Activated naive CD4-positive, alpha-beta T cell treated with anti-CD3 and anti-CD28 coated beads, Interleukin-2, amount 50 U/mL, for 24 hours (primary cell): ENCODE data around the gene POLR2C.
"Not testable (repeated sequence)": the region's sequence is repeated elsewhere in the genome, so short reads cannot be mapped to it uniquely, and the experiment has no call there.

Source experiments
- H3K27ac Mint-ChIP-seq: one replicate; pipeline ENCODE4 v1.8.0; 2021; ENCODE audit warnings: mild to moderate bottlenecking, mixed read lengths
- H3K27me3 Mint-ChIP-seq: one replicate; pipeline ENCODE4 v1.8.0; 2021; ENCODE audit warnings: mixed read lengths
- H3K36me3 Mint-ChIP-seq: one replicate; pipeline ENCODE4 v1.8.0; 2021; ENCODE audit warnings: mixed read lengths
- H3K4me1 Mint-ChIP-seq: one replicate; pipeline ENCODE4 v1.8.0; 2021; ENCODE audit warnings: mixed read lengths
- H3K4me3 Mint-ChIP-seq: one replicate; pipeline ENCODE4 v1.8.0; 2021; ENCODE audit warnings: mild to moderate bottlenecking, mixed read lengths
- H3K9me3 Mint-ChIP-seq: one replicate; pipeline ENCODE4 v1.8.0; 2021; ENCODE audit warnings: mixed read lengths

POLR2C gene

DNA sequence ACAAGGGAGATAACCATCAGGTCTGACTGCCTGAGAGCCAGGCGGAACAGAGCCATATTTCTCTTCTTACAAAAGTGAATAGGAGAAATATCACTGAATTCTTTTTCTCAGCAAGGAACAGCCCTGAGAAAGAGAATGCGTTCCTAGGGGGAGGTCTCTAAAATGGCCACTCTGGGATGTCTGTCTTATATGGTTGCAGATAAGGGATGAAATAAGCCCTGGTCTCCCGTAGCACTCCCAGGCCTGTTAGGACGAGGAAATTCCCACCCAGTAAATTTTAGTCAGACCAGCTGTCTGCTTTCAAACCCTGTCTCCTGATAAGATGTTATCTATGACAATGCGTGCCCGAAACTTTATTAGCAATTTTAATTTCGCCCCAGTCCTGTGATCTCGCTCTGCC is 22.5 kb upstream of the POLR2C start:
- H3K27ac Mint-ChIP-seq, H3K27me3 Mint-ChIP-seq, H3K9me3 Mint-ChIP-seq, H3K4me3 Mint-ChIP-seq: not testable (repeated sequence)
- H3K36me3 Mint-ChIP-seq: peaks cover 33% of the 10 kb centered on the region
- peaks cover 30% of the 10 kb centered on the region for H3K4me1 Mint-ChIP-seq

- H3K9me3 Mint-ChIP-seq, H3K27ac Mint-ChIP-seq, H3K4me3 Mint-ChIP-seq, H3K27me3 Mint-ChIP-seq: not testable (repeated sequence)
- Mint-ChIP-seq H3K4me1 (peaks cover 28% of the 10 kb centered on the region), H3K36me3 (peaks cover 31% of the 10 kb centered on the region)
Observed at GRCh38 chr16:57440551-57440950, 21.9 kb upstream of the POLR2C start.

GRCh38 chr16:57444711-57445110 is 17.8 kb upstream of the POLR2C start:
- H3K36me3 Mint-ChIP-seq: peaks cover 18% of the 10 kb centered on the region
- no peaks in the 10 kb centered on the region for H3K27me3 Mint-ChIP-seq
- peak overlapping the region; percentile 41 for H3K27ac Mint-ChIP-seq
- H3K4me1 Mint-ChIP-seq: peaks cover 47% of the 10 kb centered on the region
- H3K9me3 Mint-ChIP-seq: peaks cover 2% of the 10 kb centered on the region
- H3K4me3 Mint-ChIP-seq: peak overlapping the region; percentile 49

- H3K27me3 Mint-ChIP-seq: no peaks in the 10 kb centered on the region
- no peak overlapping the region for H3K27ac Mint-ChIP-seq
- peak overlapping the region; percentile 47 for H3K4me3 Mint-ChIP-seq
- peaks cover 10% of the 10 kb centered on the region for H3K36me3 Mint-ChIP-seq
- peaks cover 48% of the 10 kb centered on the region for H3K4me1 Mint-ChIP-seq
- H3K9me3 Mint-ChIP-seq: no peaks in the 10 kb centered on the region
Observed at GRCh38 chr16:57445510-57445909, 17.0 kb upstream of the POLR2C start.

DNA sequence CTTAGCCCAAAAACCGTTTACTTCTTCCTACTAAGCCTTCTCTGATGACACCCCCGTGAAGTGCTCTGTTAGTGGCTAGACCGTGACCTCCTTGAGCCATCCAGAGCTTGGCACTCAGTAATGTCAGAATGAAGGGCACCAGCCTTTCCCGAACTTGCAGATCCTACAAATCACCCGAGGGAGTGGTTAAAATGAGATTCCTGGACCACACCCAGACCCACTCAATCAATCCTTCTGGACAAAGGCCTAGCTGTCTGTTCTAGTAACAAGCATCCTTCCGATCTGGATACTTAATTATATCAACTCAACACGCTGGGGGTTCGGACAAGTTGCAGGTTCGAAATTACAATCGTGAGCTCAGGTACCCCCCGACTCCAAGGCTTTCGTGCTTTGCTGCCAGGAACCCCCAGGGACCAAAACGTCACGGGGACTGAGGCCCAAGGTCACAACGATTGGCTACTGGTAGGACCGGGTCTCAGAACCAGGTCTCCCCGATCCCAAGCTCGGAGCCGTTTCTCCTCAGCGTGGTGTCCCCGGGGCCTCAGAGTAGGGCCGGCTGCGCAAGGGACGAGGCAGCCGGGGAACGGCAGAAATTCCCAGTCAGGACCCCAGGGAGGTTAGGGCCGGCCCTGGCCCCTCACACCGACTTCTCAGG is 15.8 kb upstream of the POLR2C start:
- H3K27me3 Mint-ChIP-seq: no peaks in the 10 kb centered on the region
- peak overlapping the region; percentile 88 for H3K27ac Mint-ChIP-seq
- peaks cover 3% of the 10 kb centered on the region for H3K36me3 Mint-ChIP-seq
- H3K4me1 Mint-ChIP-seq: peaks cover 48% of the 10 kb centered on the region
- peak overlapping the region; percentile 95 for H3K4me3 Mint-ChIP-seq
- H3K9me3 Mint-ChIP-seq: no peaks in the 10 kb centered on the region

DNA sequence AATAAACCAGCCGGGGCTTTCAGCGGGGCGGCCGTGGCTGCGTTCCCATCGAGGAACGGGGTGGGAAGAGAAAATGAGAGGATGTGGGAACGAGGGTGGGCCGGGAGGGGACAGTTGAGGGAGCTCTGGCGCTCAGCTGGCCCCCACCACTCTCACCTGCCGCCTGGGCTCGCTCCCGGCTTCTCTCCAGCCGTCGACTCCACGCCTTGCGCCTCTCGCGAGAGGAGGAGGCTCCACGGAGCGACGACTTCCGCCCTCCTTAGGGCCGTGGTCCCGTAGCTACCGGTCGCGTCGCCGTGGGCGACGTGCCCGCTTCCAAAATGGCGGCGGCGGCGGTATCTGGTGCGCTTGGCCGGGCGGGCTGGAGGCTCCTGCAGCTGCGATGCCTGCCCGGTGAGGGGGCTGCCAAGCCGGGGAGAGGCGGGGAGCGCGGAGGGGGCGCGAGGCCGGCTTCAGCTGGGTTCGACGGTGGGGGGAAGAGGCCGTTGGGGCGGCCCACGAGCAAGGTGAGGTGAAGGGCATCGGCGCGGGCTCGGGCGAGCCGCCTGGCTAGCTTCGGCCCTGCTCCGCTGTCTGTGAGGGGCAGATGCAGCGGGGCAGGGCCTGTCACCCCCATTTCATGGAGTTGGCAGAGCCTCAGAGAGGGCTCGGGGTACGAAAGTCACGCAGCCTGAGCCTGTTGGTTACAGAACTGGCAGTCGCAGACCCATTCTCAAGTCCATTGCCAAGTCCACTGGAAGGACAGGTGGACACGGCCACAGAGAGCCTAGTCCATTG is 15.1 kb upstream of the POLR2C start, which contains the start of the genes CIAPIN1 and COQ9:
CIAPIN1 (minus strand) TSS at position 200 of the 777 bp plus-strand sequence. CDS start 6,457 bp downstream, outside the sequence.
COQ9 (plus strand) TSS at position 294 of the 777 bp plus-strand sequence; CDS start at position 321, 27 bp downstream.
- Mint-ChIP-seq H3K4me3 (peak within 1 kb of the TSS; percentile 95), H3K4me1 (peaks cover 48% of the 10 kb centered on the region), H3K9me3 (no peaks in the 10 kb centered on the region), H3K27me3 (no peaks in the 10 kb centered on the region), H3K36me3 (peaks cover 2% of the 10 kb centered on the region), H3K27ac (peak within 1 kb of the TSS; percentile 88)

DNA sequence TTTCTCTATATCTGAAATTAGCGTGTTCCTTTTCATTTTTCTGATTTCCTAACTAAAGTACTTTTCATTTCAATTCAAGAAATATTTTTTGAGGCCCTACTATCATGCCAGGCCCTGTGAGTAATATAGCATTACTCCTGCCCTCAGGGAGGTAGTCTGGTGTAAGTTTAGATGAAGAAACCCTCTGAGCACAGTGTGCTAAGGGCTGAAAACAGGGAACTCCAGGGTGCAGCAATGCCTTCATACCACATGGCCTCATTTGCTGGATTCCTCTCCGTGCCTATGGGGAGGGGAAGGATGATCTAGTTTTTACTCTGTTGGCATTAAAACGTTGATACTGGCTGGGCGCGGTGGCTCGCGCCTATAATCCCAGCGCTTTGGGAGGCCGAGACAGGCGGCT is 10.5 kb upstream of the POLR2C start:
- no peak overlapping the region for H3K27ac Mint-ChIP-seq
- H3K9me3 Mint-ChIP-seq: no peaks in the 10 kb centered on the region
- peaks cover 10% of the 10 kb centered on the region for H3K36me3 Mint-ChIP-seq

DNA sequence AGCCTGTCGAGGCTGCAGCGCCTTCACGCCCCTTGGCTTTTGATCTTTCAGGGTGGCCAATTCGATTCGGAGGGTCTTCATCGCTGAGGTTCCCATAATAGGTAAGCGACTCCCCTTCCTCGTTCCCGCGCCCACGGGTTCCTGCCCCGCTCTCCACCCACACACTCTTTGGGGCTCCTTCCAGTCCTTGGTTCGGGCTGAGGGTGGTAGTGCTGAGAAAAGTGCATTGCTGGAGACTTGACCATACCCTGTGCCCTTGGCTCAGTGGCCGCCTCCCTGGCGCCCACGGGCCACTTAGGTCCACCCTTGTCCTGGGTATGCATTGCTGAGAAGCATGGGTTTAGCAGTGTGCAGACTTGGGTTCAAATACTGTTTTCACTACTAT is 491 bp downstream of the POLR2C start:
- H3K4me1 Mint-ChIP-seq: peaks cover 25% of the 10 kb centered on the region
- H3K9me3 Mint-ChIP-seq: no peaks in the 10 kb centered on the region
- H3K36me3 Mint-ChIP-seq: peaks cover 11% of the 10 kb centered on the region
- H3K27ac Mint-ChIP-seq: peak overlapping the region; percentile 87
- H3K27me3 Mint-ChIP-seq: no peaks in the 10 kb centered on the region
- H3K4me3 Mint-ChIP-seq: peak overlapping the region; percentile 99

More for the DNA sequence above, 10.5 kb upstream of the POLR2C start:
- Mint-ChIP-seq H3K27me3 (no peaks in the 10 kb centered on the region), H3K4me3 (no peak overlapping the region), H3K4me1 (peaks cover 24% of the 10 kb centered on the region)

GRCh38 chr16:57464523-57464922 is 2.0 kb downstream of the POLR2C start:
- Mint-ChIP-seq H3K4me1 (peaks cover 25% of the 10 kb centered on the region), H3K36me3 (peaks cover 12% of the 10 kb centered on the region), H3K27ac (peak overlapping the region; percentile 47), H3K4me3 (peak overlapping the region; percentile 99), H3K27me3 (no peaks in the 10 kb centered on the region), H3K9me3 (no peaks in the 10 kb centered on the region)

DNA sequence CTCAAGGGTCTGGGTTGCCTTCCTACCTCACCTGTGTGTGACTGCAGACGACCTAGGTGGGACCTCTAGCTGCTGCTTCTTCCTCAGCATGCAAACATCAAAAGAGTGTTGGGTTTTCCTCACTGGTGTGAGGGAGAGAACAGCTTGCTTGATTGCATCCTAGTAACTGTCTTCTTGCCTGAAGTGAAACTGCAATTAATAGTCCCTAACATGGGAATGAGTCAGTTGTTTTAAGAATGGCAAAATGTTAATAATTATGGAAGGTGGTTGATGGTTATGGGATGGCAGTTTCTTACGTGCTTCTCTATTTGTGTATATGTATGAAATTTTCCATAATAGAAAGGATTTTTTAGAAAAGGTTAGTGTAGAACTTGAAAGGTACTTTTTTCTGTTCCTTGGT is 5.9 kb downstream of the POLR2C start:
- peak overlapping the region; percentile 62 for H3K27ac Mint-ChIP-seq
- peaks cover 12% of the 10 kb centered on the region for H3K36me3 Mint-ChIP-seq
- H3K27me3 Mint-ChIP-seq: no peaks in the 10 kb centered on the region
- no peaks in the 10 kb centered on the region for H3K9me3 Mint-ChIP-seq
- peaks cover 23% of the 10 kb centered on the region for H3K4me1 Mint-ChIP-seq
- no peak overlapping the region for H3K4me3 Mint-ChIP-seq

DNA sequence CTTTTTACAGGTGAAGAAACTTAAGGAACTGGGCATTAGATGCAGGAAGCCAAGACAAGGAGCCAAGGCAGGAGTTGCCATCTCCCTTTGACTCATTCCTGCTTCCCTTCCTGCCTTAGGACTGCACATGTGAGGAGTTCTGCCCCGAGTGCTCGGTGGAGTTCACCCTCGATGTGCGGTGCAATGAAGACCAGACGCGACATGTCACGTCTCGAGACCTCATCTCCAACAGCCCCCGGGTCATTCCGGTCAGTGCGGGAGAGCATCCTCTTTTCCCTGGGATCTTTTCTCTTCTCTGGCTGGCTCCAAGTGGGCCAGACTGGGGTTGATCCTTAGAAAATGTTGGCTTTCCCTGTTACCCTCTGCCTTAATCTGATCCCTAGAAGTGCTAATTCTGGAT is 6.6 kb downstream of the POLR2C start:
- H3K27me3 Mint-ChIP-seq: no peaks in the 10 kb centered on the region
- H3K27ac Mint-ChIP-seq: no peak overlapping the region
- H3K4me3 Mint-ChIP-seq: no peak overlapping the region
- H3K9me3 Mint-ChIP-seq: no peaks in the 10 kb centered on the region
- peaks cover 11% of the 10 kb centered on the region for H3K36me3 Mint-ChIP-seq
- H3K4me1 Mint-ChIP-seq: peaks cover 21% of the 10 kb centered on the region

GRCh38 chr16:57469917-57470470 is 7.5 kb downstream of the POLR2C start:
- no peaks in the 10 kb centered on the region for H3K27me3 Mint-ChIP-seq
- peaks cover 7% of the 10 kb centered on the region for H3K36me3 Mint-ChIP-seq
- H3K4me3 Mint-ChIP-seq: no peak overlapping the region
- no peaks in the 10 kb centered on the region for H3K9me3 Mint-ChIP-seq
- H3K4me1 Mint-ChIP-seq: peaks cover 13% of the 10 kb centered on the region
- H3K27ac Mint-ChIP-seq: no peak overlapping the region

- H3K4me1 Mint-ChIP-seq: peaks cover 8% of the 10 kb centered on the region
- no peaks in the 10 kb centered on the region for H3K9me3 Mint-ChIP-seq
- no peak overlapping the region for H3K27ac Mint-ChIP-seq
- no peaks in the 10 kb centered on the region for H3K27me3 Mint-ChIP-seq
- H3K4me3 Mint-ChIP-seq: no peak overlapping the region
- peaks cover 7% of the 10 kb centered on the region for H3K36me3 Mint-ChIP-seq
Observed at GRCh38 chr16:57470711-57471110, 8.2 kb downstream of the POLR2C start.

- H3K36me3 Mint-ChIP-seq: peaks cover 7% of the 10 kb centered on the region
Observed at GRCh38 chr16:57471209-57471608, 8.7 kb downstream of the POLR2C start.

GRCh38 chr16:57471852-57472664 is 9.6 kb downstream of the POLR2C start:
- no peak overlapping the region for H3K4me3 Mint-ChIP-seq
- H3K27ac Mint-ChIP-seq: peak overlapping the region; percentile 67
- H3K4me1 Mint-ChIP-seq: peaks cover 12% of the 10 kb centered on the region
- no peaks in the 10 kb centered on the region for H3K27me3 Mint-ChIP-seq
- H3K9me3 Mint-ChIP-seq: no peaks in the 10 kb centered on the region
- H3K36me3 Mint-ChIP-seq: peaks cover 7% of the 10 kb centered on the region

More at GRCh38 chr16:57471209-57471608, 8.7 kb downstream of the POLR2C start:
- Mint-ChIP-seq H3K4me1 (peaks cover 7% of the 10 kb centered on the region), H3K27me3 (no peaks in the 10 kb centered on the region), H3K27ac (no peak overlapping the region), H3K4me3 (no peak overlapping the region), H3K9me3 (no peaks in the 10 kb centered on the region)
